ENCODE data around the gene ARHGAP24.

Gene ARHGAP24

DNA sequence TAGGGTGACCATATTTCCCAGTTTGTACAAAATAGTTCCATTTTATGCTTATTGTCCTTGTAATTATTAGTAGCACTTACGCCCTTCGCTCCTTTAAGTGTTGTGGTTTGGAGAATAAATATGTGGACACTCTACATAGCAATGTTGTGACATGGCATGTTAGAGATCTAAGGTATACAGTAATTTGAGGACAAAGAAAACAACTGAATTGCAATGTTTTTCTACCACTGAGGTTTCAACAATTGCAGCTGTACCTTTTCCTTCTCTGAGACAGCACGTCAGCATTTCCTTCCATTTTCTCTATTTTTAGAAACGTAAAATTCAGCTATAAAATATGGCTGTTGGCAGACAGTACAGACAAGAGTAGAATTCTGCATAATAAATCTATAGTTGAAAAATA, 561.8 kb downstream of the ARHGAP24 start:
- peak; percentile 29 for DNase-seq

DNA sequence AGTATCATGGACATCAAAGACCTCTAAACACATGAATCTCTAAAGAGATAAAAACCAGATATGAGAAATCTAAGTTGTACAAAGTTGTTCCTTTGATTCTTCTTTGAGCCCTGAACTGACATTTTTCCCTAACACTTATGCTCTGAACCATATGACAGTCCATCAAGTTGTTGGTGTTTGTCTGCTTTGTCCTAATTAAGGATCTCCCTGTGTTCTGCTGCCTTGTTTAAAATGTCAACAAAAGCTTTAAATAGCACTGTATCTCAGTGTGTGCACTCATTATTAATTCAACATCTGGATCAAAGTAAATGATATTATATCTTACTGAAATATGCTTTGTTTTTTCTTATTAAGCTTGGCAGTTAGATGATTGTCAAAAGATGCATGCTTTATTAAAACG, 563.1 kb downstream of the ARHGAP24 start:
- no peak for DNase-seq

DNA sequence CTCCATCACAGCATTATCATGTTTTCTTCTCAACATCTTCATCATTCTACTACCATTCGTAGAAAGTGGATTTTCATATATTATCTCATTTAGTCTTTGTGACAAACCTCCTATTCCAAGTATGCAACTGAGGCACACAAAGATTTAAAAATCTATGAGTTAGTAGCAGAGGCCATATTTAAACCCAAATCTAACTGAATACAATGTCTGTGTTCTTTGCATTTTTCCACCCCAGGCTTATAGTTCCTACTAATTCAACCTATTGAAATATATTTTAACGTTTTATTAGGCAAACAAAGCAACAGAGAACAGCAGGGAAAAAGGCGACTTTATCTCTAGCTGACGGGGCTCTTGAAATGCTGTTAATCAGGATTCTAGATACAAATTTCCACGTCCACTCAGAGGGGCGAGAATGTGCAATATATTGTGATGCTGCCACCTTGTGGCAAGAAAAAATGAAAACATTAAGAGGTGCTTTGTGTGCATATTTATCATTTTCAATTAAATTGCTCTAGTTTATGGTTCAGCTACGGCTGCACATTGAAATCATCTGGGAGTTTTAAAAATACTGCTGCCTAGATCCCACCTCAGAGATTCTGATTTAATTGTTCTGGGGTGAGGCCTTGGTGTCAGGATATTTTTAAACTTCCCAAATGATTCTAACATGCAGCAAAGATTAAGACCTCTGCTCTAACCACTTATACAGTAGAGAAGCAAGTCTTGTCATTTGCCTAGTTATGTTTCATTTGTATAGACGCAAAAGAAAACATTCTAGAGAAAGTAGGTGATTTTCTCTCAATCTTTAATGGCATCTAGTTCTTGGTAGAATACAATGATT, 569.0 kb downstream of the ARHGAP24 start:
- DNase-seq: peak; percentile 18

- no peak for DNase-seq
Measured at GRCh38 chr4:86044593-86044985, 569.6 kb downstream of the ARHGAP24 start.

- no peak for DNase-seq
Measured at GRCh38 chr4:86048426-86048825, 573.5 kb downstream of the ARHGAP24 start.

DNA sequence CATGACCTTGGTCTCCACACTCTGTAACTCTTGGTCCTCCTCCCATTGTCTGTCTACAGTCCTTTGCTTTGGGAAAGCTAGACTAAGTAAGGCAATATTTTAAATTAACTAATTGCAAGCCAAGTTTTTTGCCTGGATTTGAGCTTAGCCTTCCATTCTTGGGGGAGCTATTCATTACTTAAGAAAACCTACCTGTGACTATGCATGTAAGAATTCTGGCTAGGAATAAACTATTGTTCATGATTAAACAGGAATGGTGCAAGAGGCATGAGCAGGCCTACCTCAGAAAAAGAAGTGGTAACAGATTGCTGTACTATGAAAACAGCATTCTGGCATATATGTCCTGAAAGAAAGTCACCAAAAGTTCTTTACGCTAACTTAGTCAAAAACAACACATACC, 575.5 kb downstream of the ARHGAP24 start:
- no peak for DNase-seq

Data from DMS79 treated with DMSO at 0.1 percent for 48 hours (cell line).